Spinal cord (tissue), 10 donors: ENCODE results near the gene LGMN. TPM values are rescaled to one million over a fixed set of nuclear protein-coding genes. Genes with fewer than 3 reads are reported as not detected.

Experiments
- DNase-seq, 6 donors: peaks; one replicate each; pipeline versions ENCODE4 v3.0.0 to v3.0.0-alpha.2; 2013 to 2015; ENCODE audit warnings: low spot score in 6 of 6, low read depth in 4 of 6
- H3K27ac ChIP-seq: one replicate; pipeline ENCODE4 v1.5.1; 2013; ENCODE audit warnings: low read depth, low read length, control low read depth
- H3K27me3 ChIP-seq: one replicate; pipeline ENCODE4 v1.6.1; 2013; ENCODE audit warnings: low read length; ENCODE audit not compliant: control insufficient read depth, insufficient read depth
- H3K36me3 ChIP-seq: one replicate; pipeline ENCODE4 v1.6.1; 2013; ENCODE audit warnings: low read length; ENCODE audit not compliant: control insufficient read depth, insufficient read depth
- H3K4me1 ChIP-seq: one replicate; pipeline ENCODE4 v1.6.1; 2013; ENCODE audit warnings: low read length; ENCODE audit not compliant: control insufficient read depth, insufficient read depth
- H3K4me3 ChIP-seq: one replicate; pipeline ENCODE4 v1.5.1; 2013; ENCODE audit warnings: low read depth, low read length, control low read depth
- H3K9me3 ChIP-seq: one replicate; pipeline ENCODE4 v1.6.1; 2013; ENCODE audit warnings: low read length; ENCODE audit not compliant: control insufficient read depth, insufficient read depth
- WGBS: methylation state at CpG from one replicate; pipeline ENCODE4 v1.1.5; 2013; ENCODE audit warnings: missing lambda C conversion rate; ENCODE audit not compliant: insufficient coverage; 5-methylcytosine and 5-hydroxymethylcytosine counted together
- polyA plus RNA-seq, 2 donors: library from polyadenylated mRNA; unstranded; fragments of 120-200 nt; gene quantifications; one replicate each; pipeline ENCODE4 v1.2.1, GENCODE V29; 2013; ENCODE audit not compliant: insufficient read length in 2 of 2
- total RNA-seq, 2 donors: library from RNA; depleted of rRNA in 1 of 2; stranded (reverse); fragments of 120-200 nt in 1 of 2; fragments of >200 nt in 1 of 2; gene quantifications; one replicate each; pipeline versions ENCODE4 v1.2.3 to v1.2.4, GENCODE V29; 2013 to 2014
- donor health status: healthy.

The LGMN gene
- total and polyA plus RNA-seq, 4 donors: 67.4 to 118 (median 88.2) TPM

DNA sequence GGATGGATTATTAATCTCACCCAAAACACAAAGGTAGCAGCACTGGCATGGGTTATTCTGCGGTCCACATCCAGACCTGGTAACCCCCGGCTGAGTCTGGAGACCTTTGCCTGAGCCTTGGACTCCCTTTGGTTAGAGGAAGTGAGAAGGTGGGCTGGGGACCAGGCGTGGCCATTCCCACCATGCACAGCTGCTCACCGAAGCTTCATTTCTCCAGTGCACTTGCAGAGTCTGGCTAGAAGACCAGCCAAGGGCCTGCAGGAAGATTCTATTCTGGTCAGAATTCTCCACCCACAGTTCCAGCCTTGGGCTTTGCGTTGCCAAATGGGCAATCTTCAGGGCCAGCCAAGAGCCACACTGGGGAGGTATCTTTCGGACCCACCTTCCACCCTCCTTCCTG is 73.0 kb downstream of the LGMN start:
- Histone ChIP-seq H3K27me3 (no peaks in the 10 kb centered on the region), H3K9me3 (no peaks in the 10 kb centered on the region), H3K27ac (no peak overlapping the region), H3K4me1 (no peaks in the 10 kb centered on the region), H3K4me3 (no peak overlapping the region), H3K36me3 (no peaks in the 10 kb centered on the region)
- no peak for DNase-seq
- 76% methylated on average over 5 of the region's 6 CpGs for WGBS

GRCh38 chr14:92673601-92674150 is 74.8 kb downstream of the LGMN start:
- Histone ChIP-seq H3K27me3 (no peaks in the 10 kb centered on the region), H3K27ac (no peak overlapping the region), H3K36me3 (no peaks in the 10 kb centered on the region), H3K4me3 (no peak overlapping the region), H3K9me3 (no peaks in the 10 kb centered on the region), H3K4me1 (no peaks in the 10 kb centered on the region)
- peak in 1 of 6 donors; percentile 67 for DNase-seq
- WGBS: 87% methylated on average over 13 of the region's 19 CpGs

GRCh38 chr14:92670643-92671366 is 77.6 kb downstream of the LGMN start:
- Histone ChIP-seq H3K4me1 (no peaks in the 10 kb centered on the region), H3K27me3 (no peaks in the 10 kb centered on the region), H3K36me3 (no peaks in the 10 kb centered on the region), H3K9me3 (no peaks in the 10 kb centered on the region), H3K4me3 (no peak overlapping the region), H3K27ac (no peak overlapping the region)
- DNase-seq: peak in 1 of 6 donors; percentile 54
- WGBS: 72% methylated on average over 7 of the region's 9 CpGs

DNA sequence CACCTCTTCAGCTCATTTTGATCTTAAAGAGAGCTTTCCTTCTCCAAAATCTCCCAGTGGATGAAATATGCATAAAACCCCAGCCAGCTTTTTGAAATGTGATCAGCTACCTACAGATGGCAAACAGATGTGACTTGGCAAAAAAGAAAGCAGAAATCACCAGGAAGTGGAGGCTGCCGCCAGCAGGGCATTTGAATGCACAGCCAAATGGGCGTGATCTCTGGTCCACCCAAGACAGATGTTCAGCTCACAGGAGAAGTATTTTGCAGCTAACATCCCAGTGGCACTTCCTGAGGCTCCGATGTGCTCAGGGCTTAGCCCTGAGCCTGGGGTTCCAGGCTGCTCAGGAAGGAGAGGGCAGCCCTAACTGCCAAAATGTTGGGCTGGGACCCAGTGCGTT is 78.3 kb downstream of the LGMN start:
- Histone ChIP-seq H3K36me3 (no peaks in the 10 kb centered on the region), H3K9me3 (no peaks in the 10 kb centered on the region), H3K4me3 (no peak overlapping the region), H3K27me3 (no peaks in the 10 kb centered on the region), H3K4me1 (no peaks in the 10 kb centered on the region), H3K27ac (no peak overlapping the region)
- peak in 1 of 6 donors; percentile 69 for DNase-seq
- 68% methylated on average over 4 of the region's 4 CpGs for WGBS

GRCh38 chr14:92668276-92668973 is 80.0 kb downstream of the LGMN start:
- H3K4me3 ChIP-seq: no peak overlapping the region
- H3K27ac ChIP-seq: no peak overlapping the region
- 56% methylated on average over 1 of the region's 4 CpGs for WGBS
- no peak for DNase-seq
- H3K9me3 ChIP-seq: no peaks in the 10 kb centered on the region
- H3K27me3 ChIP-seq: no peaks in the 10 kb centered on the region
- H3K4me1 ChIP-seq: no peaks in the 10 kb centered on the region
- no peaks in the 10 kb centered on the region for H3K36me3 ChIP-seq

GRCh38 chr14:92666251-92666650 is 82.2 kb downstream of the LGMN start:
- Histone ChIP-seq H3K9me3 (no peaks in the 10 kb centered on the region), H3K4me1 (no peaks in the 10 kb centered on the region), H3K27ac (no peak overlapping the region), H3K36me3 (no peaks in the 10 kb centered on the region), H3K4me3 (no peak overlapping the region), H3K27me3 (no peaks in the 10 kb centered on the region)
- DNase-seq: no peak
- 94% methylated on average over 8 of the region's 9 CpGs for WGBS

GRCh38 chr14:92665661-92666110 is 82.7 kb downstream of the LGMN start:
- DNase-seq: no peak
- Histone ChIP-seq H3K27me3 (no peaks in the 10 kb centered on the region), H3K4me3 (no peak overlapping the region), H3K4me1 (no peaks in the 10 kb centered on the region), H3K36me3 (no peaks in the 10 kb centered on the region), H3K27ac (no peak overlapping the region), H3K9me3 (no peaks in the 10 kb centered on the region)
- 74% methylated on average over 4 of the region's 8 CpGs for WGBS

GRCh38 chr14:92663049-92663448 is 85.4 kb downstream of the LGMN start:
- 94% methylated on average over 5 of the region's 7 CpGs for WGBS
- Histone ChIP-seq H3K27ac (no peak overlapping the region), H3K27me3 (no peaks in the 10 kb centered on the region), H3K4me3 (no peak overlapping the region), H3K4me1 (no peaks in the 10 kb centered on the region), H3K36me3 (no peaks in the 10 kb centered on the region), H3K9me3 (no peaks in the 10 kb centered on the region)
- no peak for DNase-seq

DNA sequence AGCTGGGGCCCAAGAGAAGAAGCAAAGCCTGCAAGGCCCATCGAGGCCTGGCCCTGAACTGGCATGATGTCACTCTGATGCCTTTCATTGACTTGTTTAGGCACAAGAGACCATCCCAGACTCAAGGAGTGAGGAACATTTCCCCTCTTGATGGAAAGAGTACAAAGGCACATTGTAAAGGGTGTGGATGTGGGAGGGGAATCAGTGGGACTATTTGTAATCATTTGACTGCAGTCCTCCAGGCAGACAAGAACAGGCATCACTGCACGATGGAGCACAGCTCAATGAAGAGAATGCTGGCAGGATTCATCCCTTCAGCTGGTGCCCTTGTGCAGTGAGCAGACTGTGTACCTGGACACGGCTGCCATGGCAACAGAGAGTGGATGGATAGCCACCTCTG is 87.9 kb downstream of the LGMN start:
- no peaks in the 10 kb centered on the region for H3K9me3 ChIP-seq
- H3K36me3 ChIP-seq: peaks cover 2% of the 10 kb centered on the region
- peak in 1 of 6 donors; percentile 46 for DNase-seq
- H3K27me3 ChIP-seq: no peaks in the 10 kb centered on the region
- no peak overlapping the region for H3K4me3 ChIP-seq
- no peaks in the 10 kb centered on the region for H3K4me1 ChIP-seq
- WGBS: 69% methylated on average over 3 of the region's 3 CpGs
- H3K27ac ChIP-seq: no peak overlapping the region
